Stomach (tissue), 9 donors: Measurements from ENCODE around the gene INPP5A. TPM values are rescaled to one million over a fixed set of nuclear protein-coding genes. Genes with fewer than 3 reads are reported as not detected.
A peak's percentile ranks its signal among the peaks of the same experiment; 100 is the strongest.
"Not testable (repeated sequence)": the region's sequence is repeated elsewhere in the genome, so short reads cannot be mapped to it uniquely, and the experiment has no call there.

Source experiments
- DNase-seq, 2 donors: peaks; one replicate each; pipeline versions ENCODE4 v3.0.0 to v3.0.0-alpha.2; 2013 to 2019
- H3K27ac ChIP-seq, 5 donors: fragments of 200-600 bp in 4 of 5; sonication (generic) in 4 of 5; one replicate each; pipeline ENCODE4 v1.5.1; 2013 to 2019; ENCODE audit warnings: mild to moderate bottlenecking in 1 of 5, moderate library complexity in 1 of 5
- H3K27me3 ChIP-seq, 3 donors: fragments of 200-600 bp; sonication (generic); one replicate each; pipeline ENCODE4 v1.5.1; 2017 to 2019; ENCODE audit warnings: mixed run types in 1 of 3
- H3K36me3 ChIP-seq, 4 donors: fragments of 200-600 bp; sonication (generic); 1 replicate in 3 of 4; 2 replicates in 1 of 4; pipeline ENCODE4 v1.5.1; 2016 to 2019
- H3K4me1 ChIP-seq, 4 donors: fragments of 200-600 bp; sonication (generic); one replicate each; pipeline ENCODE4 v1.5.1; 2016 to 2019
- H3K4me3 ChIP-seq, 4 donors: fragments of 200-600 bp; sonication (generic) in 3 of 4; one replicate each; pipeline ENCODE4 v1.5.1; 2016 to 2019; ENCODE audit warnings: mild to moderate bottlenecking in 1 of 4
- H3K9me3 ChIP-seq, 4 donors: fragments of 200-600 bp; sonication (generic); one replicate each; pipeline ENCODE4 v1.5.1; 2016 to 2019
- EP300 ChIP-seq: sonication (generic); formaldehyde crosslinking; IDR thresholded peaks from one replicate; pipeline ENCODE4 v1.6.1; 2017; ENCODE audit warnings: antibody characterized with exemption
- POLR2A ChIP-seq, 4 donors: fragments of 450-650 bp; IDR thresholded peaks; one replicate each; pipeline ENCODE4 v1.6.1; 2016; ENCODE audit warnings: antibody characterized with exemption in 4 of 4, control low read depth in 2 of 4, mild to moderate bottlenecking in 1 of 4, moderate library complexity in 1 of 4
- POLR2AphosphoS5 ChIP-seq, 3 donors: sonication (generic); formaldehyde crosslinking; IDR thresholded peaks; one replicate each; pipeline ENCODE4 v1.6.1; 2016; ENCODE audit warnings: antibody characterized with exemption in 3 of 3
- WGBS, 5 donors: extraction: QIAGEN DNeasy Blood & Tissue Kit in 3 of 5; methylation state at CpG; one replicate each; pipeline versions ENCODE4 v1.1.5 to v1.1.7; 2013 to 2018; 5-methylcytosine and 5-hydroxymethylcytosine counted together
- intact Hi-C: fragments of 100-400 bp; cut with DNase I; formaldehyde crosslinking; loops from one replicate; pipeline ENCODE4 v1.15.1; 2023; ENCODE audit warnings: low total_unique reads
- polyA plus RNA-seq, 3 donors: library from polyadenylated mRNA; stranded (reverse); fragments of 200-250 nt; gene quantifications; one replicate each; pipeline ENCODE4 v1.2.3, GENCODE V29; 2013
- total RNA-seq, 5 donors: library from RNA; depleted of rRNA; stranded (reverse); fragments of >200 nt; gene quantifications; one replicate each; pipeline versions ENCODE4 v1.1.0 to v1.2.3, GENCODE V29; 2014 to 2016
- TF ChIP-seq, protein P1 (sequence below), 7 experiments: fragments of 450-650 bp in 4 of 7; fragments of 200-600 bp in 3 of 7; sonication (generic) in 3 of 7; IDR thresholded peaks; one replicate each; pipeline ENCODE4 v1.5.1; 2016 to 2019; ENCODE audit warnings: antibody characterized with exemption in 7 of 7, control low read depth in 2 of 7, mild to moderate bottlenecking in 1 of 7
- donor health status: healthy with polysubstance abuse.
- donor health status: Bipolar disorder and iron deficiency.
- donor health status: healthy.

The INPP5A gene
- total and polyA plus RNA-seq, 8 donors: 17.2 to 72.3 (median 31.0) TPM

DNA sequence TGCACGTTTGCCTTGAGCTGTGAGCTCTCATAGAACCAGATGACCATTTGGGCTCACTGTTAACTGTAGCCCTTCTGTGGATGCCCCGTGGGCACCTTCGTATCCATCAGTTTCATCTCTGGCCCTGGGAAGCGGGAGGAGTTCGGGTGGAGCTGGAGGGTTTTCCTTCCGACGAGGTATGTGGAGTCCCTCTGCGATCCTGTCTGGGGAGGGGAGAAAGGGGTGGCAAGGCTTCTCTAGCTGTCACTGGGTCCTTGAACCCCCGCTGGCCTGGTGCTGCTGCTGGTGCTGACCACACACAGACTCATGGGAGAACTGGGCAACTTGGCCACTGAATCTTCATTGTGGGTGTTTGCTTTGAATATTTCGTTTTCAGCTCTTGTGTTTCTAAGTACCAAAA, 32.7 kb downstream of the INPP5A start:
- H3K27ac ChIP-seq: no peak overlapping the region
- no peaks in the 10 kb centered on the region for H3K27me3 ChIP-seq
- WGBS, 5 donors: 84 to 91% (median 86%) methylated on average over 10 of the region's 10 CpGs
- H3K4me1 ChIP-seq: peaks cover 25 to 48% (median 40%) of the 10 kb centered on the region in 4 donors
- TF ChIP-seq EP300 (no peak), POLR2AphosphoS5 (IDR thresholded peaks at IDR 0.05) (no peak), POLR2A (IDR thresholded peaks at IDR 0.05) (no peak)
- TF ChIP-seq, protein P1, sequence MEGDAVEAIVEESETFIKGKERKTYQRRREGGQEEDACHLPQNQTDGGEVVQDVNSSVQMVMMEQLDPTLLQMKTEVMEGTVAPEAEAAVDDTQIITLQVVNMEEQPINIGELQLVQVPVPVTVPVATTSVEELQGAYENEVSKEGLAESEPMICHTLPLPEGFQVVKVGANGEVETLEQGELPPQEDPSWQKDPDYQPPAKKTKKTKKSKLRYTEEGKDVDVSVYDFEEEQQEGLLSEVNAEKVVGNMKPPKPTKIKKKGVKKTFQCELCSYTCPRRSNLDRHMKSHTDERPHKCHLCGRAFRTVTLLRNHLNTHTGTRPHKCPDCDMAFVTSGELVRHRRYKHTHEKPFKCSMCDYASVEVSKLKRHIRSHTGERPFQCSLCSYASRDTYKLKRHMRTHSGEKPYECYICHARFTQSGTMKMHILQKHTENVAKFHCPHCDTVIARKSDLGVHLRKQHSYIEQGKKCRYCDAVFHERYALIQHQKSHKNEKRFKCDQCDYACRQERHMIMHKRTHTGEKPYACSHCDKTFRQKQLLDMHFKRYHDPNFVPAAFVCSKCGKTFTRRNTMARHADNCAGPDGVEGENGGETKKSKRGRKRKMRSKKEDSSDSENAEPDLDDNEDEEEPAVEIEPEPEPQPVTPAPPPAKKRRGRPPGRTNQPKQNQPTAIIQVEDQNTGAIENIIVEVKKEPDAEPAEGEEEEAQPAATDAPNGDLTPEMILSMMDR (IDR thresholded peaks at IDR 0.05): no peak
- no peak overlapping the region for H3K4me3 ChIP-seq
- DNase-seq: no peak
- intact Hi-C loops: no loop called here
- H3K36me3 ChIP-seq: no peaks in the 10 kb centered on the region
- H3K9me3 ChIP-seq: no peaks in the 10 kb centered on the region

DNA sequence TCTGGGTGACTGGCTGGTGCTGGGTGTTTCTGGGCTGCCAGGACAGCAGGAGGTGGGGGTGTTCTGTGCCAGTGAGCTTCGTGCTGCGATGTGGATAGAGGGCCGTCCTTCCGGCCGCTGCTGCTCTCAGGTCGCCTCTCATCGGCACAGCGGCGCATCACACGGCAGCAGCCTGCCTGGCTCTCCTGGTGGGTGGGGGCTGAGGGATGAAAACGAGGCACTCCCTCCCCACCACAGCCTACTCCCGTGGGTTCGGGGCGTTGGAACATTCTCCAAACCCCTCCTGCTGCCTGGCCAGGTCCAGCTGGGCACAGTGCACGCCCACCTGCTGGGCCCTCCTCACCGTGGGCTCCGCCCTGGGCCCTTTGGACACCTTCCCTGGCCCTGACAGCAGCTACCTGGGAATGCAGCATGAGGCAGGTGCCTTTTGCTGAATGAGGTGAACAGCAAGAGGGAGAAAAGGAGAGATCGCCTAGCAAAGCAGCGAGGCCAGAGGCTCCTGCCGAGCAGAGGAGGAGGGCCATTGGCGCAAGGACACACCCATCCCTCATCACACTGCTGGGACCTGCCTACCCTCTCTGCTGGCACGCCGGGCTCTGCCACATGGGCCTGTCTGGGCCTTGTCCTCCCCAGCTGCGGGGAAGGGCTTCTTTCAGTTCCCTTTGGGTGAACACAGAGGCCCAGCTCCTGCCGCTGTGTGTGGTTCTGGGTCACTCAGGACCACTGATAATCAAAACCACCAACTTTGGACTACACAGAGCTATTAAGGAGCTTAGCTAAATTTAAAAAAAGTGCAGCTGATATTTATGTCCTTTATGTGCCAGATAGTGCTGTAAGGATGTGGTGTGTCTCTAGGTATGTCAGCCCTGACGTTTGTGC, 33.4 kb downstream of the INPP5A start:
- peak overlapping the region in 2 of 5 donors; percentile 40 to 64 for H3K27ac ChIP-seq
- no peak overlapping the region for H3K4me3 ChIP-seq
- peak; percentile 59 to 66 for DNase-seq
- peaks cover 33 to 50% (median 45%) of the 10 kb centered on the region in 4 donors for H3K4me1 ChIP-seq
- 51 to 64% (median 57%) methylated on average over 11 to 26 of the region's 26 CpGs for WGBS, 5 donors
- no peaks in the 10 kb centered on the region for H3K27me3 ChIP-seq
- no peaks in the 10 kb centered on the region for H3K9me3 ChIP-seq
- no peak for TF ChIP-seq EP300
- TF ChIP-seq POLR2A (IDR thresholded peaks at IDR 0.05): no peak
- TF ChIP-seq, protein P1 (IDR thresholded peaks at IDR 0.05): no peak
- no peak for TF ChIP-seq POLR2AphosphoS5 (IDR thresholded peaks at IDR 0.05)
- H3K36me3 ChIP-seq: no peaks in the 10 kb centered on the region
- intact Hi-C loops: no loop called here

DNA sequence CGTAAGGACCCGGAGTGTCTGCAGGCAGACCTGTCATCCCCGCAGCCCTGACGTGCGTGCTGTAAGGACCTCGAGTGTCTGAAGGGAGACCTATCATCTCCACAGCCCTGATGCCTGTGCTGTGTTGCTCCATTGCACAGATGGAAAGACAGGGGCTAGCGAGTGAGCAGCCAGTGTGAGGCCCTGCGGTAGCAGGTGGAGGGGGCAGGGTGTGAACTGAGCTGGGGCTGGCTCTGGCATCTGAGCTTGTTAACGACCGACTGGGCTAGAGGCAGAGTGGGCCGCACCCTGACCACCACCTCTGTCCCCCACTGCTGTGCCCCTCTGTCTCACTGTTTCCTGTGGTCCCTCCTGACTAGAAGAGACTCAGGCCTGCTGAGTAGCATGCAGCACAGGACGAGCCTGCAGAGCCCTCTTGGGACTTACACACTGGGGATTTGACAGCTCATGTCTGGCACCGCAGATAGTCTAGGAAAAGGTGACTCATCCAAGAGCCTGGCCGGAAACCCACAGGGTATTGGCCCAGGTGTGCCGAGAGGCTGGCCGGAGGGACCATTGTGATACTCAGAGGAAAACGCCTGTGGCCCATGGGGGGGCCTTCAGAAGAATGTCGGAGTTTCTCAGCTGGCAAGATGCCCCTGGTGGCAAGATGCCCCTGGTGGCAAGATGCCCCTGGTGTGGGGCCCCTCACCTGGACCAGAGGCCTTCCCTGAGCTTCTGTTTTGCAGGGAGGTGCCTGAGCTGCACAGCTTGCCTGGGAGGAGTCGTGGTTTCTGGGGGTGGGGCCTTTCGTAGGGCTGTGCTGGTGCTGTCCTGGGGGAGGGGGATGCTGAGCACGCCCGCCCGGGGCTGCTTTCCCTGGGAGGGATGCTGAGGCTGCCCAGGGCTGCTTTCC, 34.3 kb downstream of the INPP5A start:
- H3K4me1 ChIP-seq: peaks cover 42 to 59% (median 54%) of the 10 kb centered on the region in 4 donors
- no peaks in the 10 kb centered on the region for H3K9me3 ChIP-seq
- H3K4me3 ChIP-seq: no peak overlapping the region
- 44 to 60% (median 48%) methylated on average over 11 to 23 of the region's 23 CpGs for WGBS, 5 donors
- no peaks in the 10 kb centered on the region for H3K36me3 ChIP-seq
- H3K27me3 ChIP-seq: no peaks in the 10 kb centered on the region
- H3K27ac ChIP-seq: peak overlapping the region; percentile 5 to 64 (median 40)
- TF ChIP-seq EP300 (no peak), POLR2AphosphoS5 (IDR thresholded peaks at IDR 0.05) (peak in 2 of 3 donors; percentile 40 to 62), POLR2A (IDR thresholded peaks at IDR 0.05) (no peak)
- TF ChIP-seq, protein P1 (IDR thresholded peaks at IDR 0.05): no peak
- DNase-seq: peak; percentile 66
- intact Hi-C loops: no loop called here

DNA sequence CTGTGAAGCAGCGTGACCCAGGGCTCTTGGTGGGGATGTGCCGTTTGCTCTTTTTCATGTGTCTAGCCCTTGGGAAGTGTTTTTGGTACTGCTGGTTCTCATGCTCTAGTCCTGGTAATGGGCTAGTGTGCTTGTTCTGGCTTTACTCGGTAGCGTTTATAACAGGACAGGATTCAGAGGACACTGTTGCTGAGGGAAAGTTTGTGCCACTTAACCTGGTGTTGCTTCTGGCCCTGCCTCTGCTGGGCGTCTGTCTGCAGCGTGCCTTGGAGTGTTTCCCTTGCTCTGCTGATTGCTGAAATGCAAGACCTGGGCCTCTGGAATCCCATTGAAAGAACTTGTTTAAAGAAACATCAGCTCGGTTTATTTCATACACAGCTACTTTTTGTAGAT, 35.0 kb downstream of the INPP5A start:
- whole genome bisulfite sequencing, 5 donors: 25 to 52% (median 40%) methylated on average over 7 of the region's 7 CpGs
- intact Hi-C loops: no loop called here
- H3K4me1 ChIP-seq: peaks cover 46 to 65% (median 60%) of the 10 kb centered on the region in 4 donors
- TF ChIP-seq, protein P1 (IDR thresholded peaks at IDR 0.05): no peak
- TF ChIP-seq EP300: no peak
- TF ChIP-seq POLR2A (IDR thresholded peaks at IDR 0.05): no peak
- no peak for TF ChIP-seq POLR2AphosphoS5 (IDR thresholded peaks at IDR 0.05)
- no peak for DNase-seq
- peak overlapping the region in 4 of 5 donors; percentile 5 to 64 (median 47) for H3K27ac ChIP-seq
- no peak overlapping the region for H3K4me3 ChIP-seq
- no peaks in the 10 kb centered on the region for H3K9me3 ChIP-seq
- no peaks in the 10 kb centered on the region for H3K36me3 ChIP-seq
- no peaks in the 10 kb centered on the region for H3K27me3 ChIP-seq

DNA sequence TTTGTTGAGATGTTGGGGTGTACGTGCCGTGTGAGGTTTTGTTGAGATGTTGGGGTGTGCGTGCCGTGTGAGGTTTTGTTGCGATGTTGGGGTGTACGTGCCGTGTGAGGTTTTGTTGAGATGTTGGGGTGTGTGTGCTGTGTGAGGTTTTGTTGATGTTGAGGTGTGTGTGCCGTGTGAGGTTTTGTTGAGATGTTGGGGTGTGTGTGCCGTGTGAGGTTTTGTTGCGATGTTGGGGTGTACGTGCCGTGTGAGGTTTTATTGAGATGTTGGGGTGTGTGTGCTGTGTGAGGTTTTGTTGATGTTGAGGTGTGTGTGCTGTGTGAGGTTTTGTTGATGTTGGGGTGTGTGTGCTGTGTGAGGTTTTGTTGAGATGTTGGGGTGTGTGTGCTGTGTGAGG, 35.4 kb downstream of the INPP5A start:
- H3K9me3 ChIP-seq, H3K27me3 ChIP-seq, H3K4me3 ChIP-seq, H3K27ac ChIP-seq, DNase-seq, H3K36me3 ChIP-seq, intact Hi-C loops: not testable (repeated sequence)
- WGBS, 5 donors: 87 to 98% (median 97%) methylated on average over 12 of the region's 12 CpGs
- H3K4me1 ChIP-seq: peaks cover 51 to 69% (median 64%) of the 10 kb centered on the region in 4 donors
